Activated T-cell treated with anti-CD3 and anti-CD28 coated beads, Interleukin-2, amount 50 U/mL, for 72 hours (primary cell): Measurements from ENCODE around the gene TIGD1. TPM values are rescaled to one million over a fixed set of nuclear protein-coding genes. Genes with fewer than 3 reads are reported as not detected.
"Not testable (repeated sequence)": the region's sequence is repeated elsewhere in the genome, so short reads cannot be mapped to it uniquely, and the experiment has no call there.

ENCODE experiments used
- ATAC-seq, 2 donors: fragments of 150-1000 bp; cut with Tn5 transposase; replicated peaks in 1 of 2; 2 replicates each; pipeline ENCODE4 v1.10.0; 2021; ENCODE audit warnings: moderate library complexity in 2 of 2, mild to moderate bottlenecking in 1 of 2
- DNase-seq, 2 donors: peaks; one replicate each; pipeline ENCODE4 v3.0.0; 2021 to 2022; ENCODE audit warnings: mixed read lengths in 1 of 2
- H3K27ac Mint-ChIP-seq: one replicate; pipeline ENCODE4 v1.8.0; 2022; ENCODE audit warnings: mild to moderate bottlenecking, moderate library complexity, mixed read lengths
- H3K27me3 Mint-ChIP-seq: one replicate; pipeline ENCODE4 v1.8.0; 2022; ENCODE audit warnings: low read depth, mixed read lengths
- H3K36me3 Mint-ChIP-seq, 2 donors: one replicate each; pipeline ENCODE4 v1.8.0; 2022; ENCODE audit warnings: mixed read lengths in 2 of 2, mild to moderate bottlenecking in 1 of 2; ENCODE audit not compliant: insufficient read depth in 2 of 2
- H3K4me1 Mint-ChIP-seq: one replicate; pipeline ENCODE4 v1.8.0; 2022; ENCODE audit warnings: low read depth, mixed read lengths
- H3K4me3 Mint-ChIP-seq, 2 donors: one replicate each; pipeline ENCODE4 v1.8.0; 2022; ENCODE audit warnings: mild to moderate bottlenecking in 2 of 2, mixed read lengths in 2 of 2, moderate library complexity in 2 of 2
- H3K9me3 Mint-ChIP-seq, 2 donors: one replicate each; pipeline ENCODE4 v1.8.0; 2022; ENCODE audit warnings: mixed read lengths in 2 of 2
- total RNA-seq, 2 donors: library from RNA; stranded (reverse); gene quantifications; one replicate each; pipeline ENCODE4 v1.2.3, GENCODE V29; 2022

TIGD1 gene
- total RNA-seq, 2 donors from 2014 or later = 7.0 to 10.5 TPM

DNA sequence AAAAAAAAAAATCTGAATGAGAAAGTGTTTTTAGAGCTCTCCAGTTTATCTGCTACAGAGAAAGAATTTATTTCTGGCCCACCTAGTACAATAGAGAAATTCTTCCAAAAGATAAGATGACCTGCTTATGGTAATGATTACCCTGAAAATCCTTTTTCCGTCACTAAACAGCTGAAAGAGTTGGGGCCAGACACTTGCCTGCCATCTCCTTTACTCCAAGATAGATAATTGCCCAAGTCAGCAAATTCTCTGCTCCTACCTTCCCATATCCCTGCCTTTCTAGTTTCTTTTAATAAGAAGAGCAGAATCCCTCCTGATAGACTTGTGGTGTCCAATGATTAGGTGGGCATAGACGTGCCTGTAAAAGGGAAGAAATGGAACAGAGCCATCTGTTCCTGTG lies 28.3 kb upstream of the TIGD1 start:
- ATAC-seq (no peak), DNase-seq (no peak)
- H3K4me1 Mint-ChIP-seq = peaks cover 7% of the 10 kb centered on the region
- H3K9me3 Mint-ChIP-seq = no peaks in the 10 kb centered on the region
- no peak overlapping the region for H3K27ac Mint-ChIP-seq
- no peak overlapping the region for H3K4me3 Mint-ChIP-seq
- peaks cover 3 to 8% of the 10 kb centered on the region in 2 donors for H3K36me3 Mint-ChIP-seq
- H3K27me3 Mint-ChIP-seq = no peaks in the 10 kb centered on the region

- H3K27ac Mint-ChIP-seq = no peak overlapping the region
- no peaks in the 10 kb centered on the region for H3K9me3 Mint-ChIP-seq
- ATAC-seq (no peak), DNase-seq (no peak)
- peaks cover 7% of the 10 kb centered on the region for H3K4me1 Mint-ChIP-seq
- peaks cover 3 to 6% of the 10 kb centered on the region in 2 donors for H3K36me3 Mint-ChIP-seq
- no peaks in the 10 kb centered on the region for H3K27me3 Mint-ChIP-seq
- no peak overlapping the region for H3K4me3 Mint-ChIP-seq
Measured at GRCh38 chr2:232577841-232578240, 27.5 kb upstream of the TIGD1 start.

DNA sequence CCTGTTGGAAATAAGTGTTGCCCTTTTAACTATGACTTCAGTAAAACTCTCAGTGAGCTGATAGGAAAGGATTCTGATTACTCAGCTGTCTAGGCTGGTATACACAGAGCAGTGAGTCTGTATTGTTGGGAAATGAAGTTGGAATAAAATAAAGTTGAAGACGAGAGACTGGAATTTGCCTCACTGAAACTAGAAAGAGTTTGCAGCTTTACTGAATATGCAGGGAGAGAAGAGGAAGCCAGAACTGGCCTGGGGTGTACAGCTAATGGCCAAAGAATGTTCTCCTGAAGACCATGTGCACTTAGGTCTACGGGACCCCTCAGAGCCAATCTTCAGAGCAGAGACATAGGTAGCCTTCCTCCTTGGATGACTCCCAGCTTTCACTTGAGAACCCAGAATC lies 26.6 kb upstream of the TIGD1 start:
- Mint-ChIP-seq H3K27me3 (no peaks in the 10 kb centered on the region), H3K27ac (no peak overlapping the region), H3K4me3 (no peak overlapping the region)

DNA sequence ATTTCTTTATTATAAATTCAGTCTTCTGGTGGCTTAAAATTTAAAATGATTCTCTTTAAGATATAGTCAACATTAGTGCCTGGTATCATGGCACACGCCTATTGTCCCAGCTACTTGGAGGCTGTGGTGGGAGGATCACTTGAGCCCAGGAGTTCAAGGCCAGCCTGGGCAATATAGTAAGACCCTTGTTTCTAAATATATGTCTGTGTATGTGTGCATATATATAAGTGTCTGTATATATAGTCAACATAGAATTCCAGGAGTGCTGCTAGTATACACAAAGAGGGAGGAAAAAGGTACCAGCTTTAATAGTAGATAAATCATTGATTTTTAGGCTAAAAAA lies 25.0 kb upstream of the TIGD1 start:
- Mint-ChIP-seq H3K4me1 (peaks cover 4% of the 10 kb centered on the region), H3K4me3 (no peak overlapping the region), H3K27ac (no peak overlapping the region), H3K9me3 (no peaks in the 10 kb centered on the region), H3K27me3 (no peaks in the 10 kb centered on the region), H3K36me3 (no peaks in the 10 kb centered on the region)
- DNase-seq (no peak), ATAC-seq (no peak)

More for the DNA sequence above, 26.6 kb upstream of the TIGD1 start:
- peaks cover 3 to 4% of the 10 kb centered on the region in 2 donors for H3K36me3 Mint-ChIP-seq
- DNase-seq (no peak), ATAC-seq (no peak)
- peaks cover 7% of the 10 kb centered on the region for H3K4me1 Mint-ChIP-seq
- no peaks in the 10 kb centered on the region for H3K9me3 Mint-ChIP-seq

GRCh38 chr2:232574674-232575403 lies 24.5 kb upstream of the TIGD1 start:
- no peak overlapping the region for H3K4me3 Mint-ChIP-seq
- H3K27me3 Mint-ChIP-seq = no peaks in the 10 kb centered on the region
- no peak for ATAC-seq
- peaks cover 0 to 3% of the 10 kb centered on the region in 2 donors for H3K36me3 Mint-ChIP-seq
- no peaks in the 10 kb centered on the region for H3K9me3 Mint-ChIP-seq
- H3K27ac Mint-ChIP-seq = no peak overlapping the region
- DNase-seq = no peak
- H3K4me1 Mint-ChIP-seq = no peaks in the 10 kb centered on the region

DNA sequence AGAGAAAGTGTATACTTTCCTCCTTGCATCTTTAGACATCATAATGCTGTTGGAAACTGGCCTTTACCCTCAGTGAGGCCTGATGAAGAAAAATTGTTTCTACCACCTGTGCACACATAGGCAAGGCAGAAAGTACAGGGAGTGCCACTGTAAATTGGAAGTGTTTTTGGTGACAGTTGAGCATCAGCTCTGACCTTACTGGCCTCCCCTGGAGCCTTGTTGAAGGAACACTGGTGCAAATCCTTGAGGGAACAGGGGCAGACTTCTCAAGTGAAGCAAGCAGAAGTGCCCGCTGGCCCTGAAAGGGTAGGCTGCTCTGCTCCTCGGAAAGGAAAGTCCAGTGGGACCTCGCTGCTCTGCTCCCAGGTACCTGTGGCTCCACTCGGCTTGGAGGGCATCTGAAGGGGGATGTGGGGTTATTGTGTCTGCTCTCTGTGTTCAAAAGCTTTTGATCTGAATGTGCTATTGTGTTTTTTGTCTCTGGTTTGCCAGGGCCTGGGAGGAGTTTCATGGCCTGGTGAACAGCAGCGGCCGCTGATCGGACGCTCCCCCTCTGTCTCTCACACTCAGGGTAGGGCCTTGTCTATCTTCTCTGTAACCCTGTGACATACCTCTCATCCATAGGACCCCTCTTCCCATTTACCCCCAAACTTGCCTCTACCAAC lies 23.5 kb upstream of the TIGD1 start:
- Mint-ChIP-seq H3K9me3 (no peaks in the 10 kb centered on the region), H3K27ac (no peak overlapping the region), H3K4me3 (no peak overlapping the region), H3K36me3 (peaks cover 0 to 7% of the 10 kb centered on the region in 2 donors), H3K27me3 (no peaks in the 10 kb centered on the region), H3K4me1 (no peaks in the 10 kb centered on the region)
- DNase-seq (no peak), ATAC-seq (no peak)

DNA sequence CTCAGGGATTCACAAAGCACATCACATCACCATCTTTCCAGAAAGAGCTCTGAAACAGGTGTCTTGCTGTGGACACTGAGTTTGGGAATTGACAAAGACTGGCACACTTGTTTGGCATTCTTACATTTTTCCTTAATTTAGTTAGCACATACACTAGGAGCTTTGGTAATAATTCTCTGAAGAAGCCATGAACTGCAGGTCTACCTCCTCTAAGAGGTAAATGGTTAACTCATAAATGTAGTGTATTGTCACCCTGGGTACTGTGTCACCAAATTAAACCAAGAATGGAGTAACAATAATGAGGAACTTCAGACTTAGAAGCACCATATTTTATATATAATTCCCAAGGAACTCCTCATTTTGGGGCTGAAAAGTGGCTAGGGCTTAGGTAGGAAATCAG lies 22.7 kb upstream of the TIGD1 start:
- H3K27me3 Mint-ChIP-seq = no peaks in the 10 kb centered on the region
- H3K27ac Mint-ChIP-seq = no peak overlapping the region
- ATAC-seq (no peak), DNase-seq (no peak)
- peaks cover under 1 to 13% of the 10 kb centered on the region in 2 donors for H3K36me3 Mint-ChIP-seq
- H3K9me3 Mint-ChIP-seq = no peaks in the 10 kb centered on the region
- H3K4me3 Mint-ChIP-seq = no peak overlapping the region
- H3K4me1 Mint-ChIP-seq = no peaks in the 10 kb centered on the region

DNA sequence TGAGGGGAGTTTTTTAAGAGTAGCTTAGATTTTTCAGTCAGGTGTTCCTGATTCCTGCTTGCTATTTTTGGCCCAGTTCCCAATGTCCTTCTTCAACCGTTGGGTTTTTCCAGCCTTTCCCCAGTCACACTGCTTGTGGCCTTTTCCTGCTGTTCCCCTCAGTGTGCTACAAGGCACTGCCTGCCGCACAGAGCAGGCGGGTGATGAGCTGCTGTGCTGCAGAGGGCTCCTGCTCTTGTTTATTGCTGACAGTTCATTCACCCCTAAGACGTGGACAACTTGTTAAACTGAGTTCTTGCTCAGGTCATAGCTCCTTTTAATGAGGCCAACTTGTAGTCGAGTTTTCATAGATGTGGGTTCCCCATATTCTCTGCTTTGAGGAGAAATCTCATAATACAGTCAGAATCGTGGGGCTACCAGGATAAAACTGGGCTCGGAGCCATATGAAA lies 20.7 kb upstream of the TIGD1 start:
- Mint-ChIP-seq H3K27me3 (no peaks in the 10 kb centered on the region), H3K4me3 (no peak overlapping the region), H3K27ac (no peak overlapping the region), H3K9me3 (no peaks in the 10 kb centered on the region), H3K36me3 (peaks cover 2 to 13% of the 10 kb centered on the region in 2 donors), H3K4me1 (no peaks in the 10 kb centered on the region)
- DNase-seq (no peak), ATAC-seq (no peak)

- not testable (repeated sequence) for H3K27me3 Mint-ChIP-seq, DNase-seq, H3K4me3 Mint-ChIP-seq, ATAC-seq, H3K4me1 Mint-ChIP-seq, H3K9me3 Mint-ChIP-seq, H3K27ac Mint-ChIP-seq
- peaks cover 2 to 13% of the 10 kb centered on the region in 2 donors for H3K36me3 Mint-ChIP-seq
Measured at GRCh38 chr2:232570481-232570880, 20.1 kb upstream of the TIGD1 start.

GRCh38 chr2:232569541-232569940 lies 19.2 kb upstream of the TIGD1 start:
- H3K4me3 Mint-ChIP-seq = no peak overlapping the region
- H3K4me1 Mint-ChIP-seq = no peaks in the 10 kb centered on the region
- no peaks in the 10 kb centered on the region for H3K27me3 Mint-ChIP-seq
- DNase-seq = no peak
- ATAC-seq = no peak
- H3K36me3 Mint-ChIP-seq = peaks cover 2 to 16% of the 10 kb centered on the region in 2 donors
- H3K27ac Mint-ChIP-seq = no peak overlapping the region
- H3K9me3 Mint-ChIP-seq = no peaks in the 10 kb centered on the region

- Mint-ChIP-seq H3K9me3 (no peaks in the 10 kb centered on the region), H3K27me3 (no peaks in the 10 kb centered on the region), H3K4me3 (no peak overlapping the region), H3K4me1 (peaks cover 4% of the 10 kb centered on the region), H3K36me3 (peaks cover 4 to 16% of the 10 kb centered on the region in 2 donors), H3K27ac (no peak overlapping the region)
- no peak for DNase-seq
- ATAC-seq = no peak
Measured at GRCh38 chr2:232568161-232568560, 17.8 kb upstream of the TIGD1 start.

GRCh38 chr2:232567721-232568120 lies 17.4 kb upstream of the TIGD1 start:
- Mint-ChIP-seq H3K4me3 (no peak overlapping the region), H3K27me3 (no peaks in the 10 kb centered on the region), H3K36me3 (peaks cover 4 to 16% of the 10 kb centered on the region in 2 donors), H3K27ac (no peak overlapping the region), H3K9me3 (no peaks in the 10 kb centered on the region), H3K4me1 (peaks cover 5% of the 10 kb centered on the region)
- ATAC-seq = no peak
- no peak for DNase-seq

GRCh38 chr2:232563580-232563979 lies 13.2 kb upstream of the TIGD1 start:
- H3K36me3 Mint-ChIP-seq = peaks cover 4 to 9% of the 10 kb centered on the region in 2 donors
- H3K4me3 Mint-ChIP-seq = no peak overlapping the region
- no peak for DNase-seq
- peak; percentile 42 to 82 for ATAC-seq
- H3K4me1 Mint-ChIP-seq = peaks cover 5% of the 10 kb centered on the region
- no peak overlapping the region for H3K27ac Mint-ChIP-seq
- H3K9me3 Mint-ChIP-seq = no peaks in the 10 kb centered on the region
- no peaks in the 10 kb centered on the region for H3K27me3 Mint-ChIP-seq
